ENCODE data around the gene ZNF581.
A peak's percentile ranks its signal among the peaks of the same experiment; 100 is the strongest.

The ZNF581 gene

DNA sequence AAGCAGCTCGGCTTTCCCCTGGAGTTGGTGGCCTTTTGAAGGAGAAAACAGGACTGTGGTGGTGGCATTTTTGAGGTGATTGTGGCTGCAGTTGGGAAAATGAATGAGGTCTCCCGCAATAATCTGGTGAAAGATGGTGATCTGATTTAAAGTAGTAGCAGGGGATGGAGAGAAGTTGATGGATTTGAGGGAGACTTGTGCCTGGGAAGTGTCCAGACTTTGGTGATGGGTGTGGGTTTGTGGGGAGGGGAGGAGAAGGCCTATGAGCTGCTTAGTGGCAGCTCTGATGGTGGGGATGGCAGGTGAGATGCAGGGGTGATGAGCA lies 27.6 kb downstream of the ZNF581 start:
- Histone ChIP-seq H3K27me3 (ENCODE audit: low read depth, low read length) (no peaks in the 10 kb centered on the region), H3K79me2 (ENCODE audit: low read length) (peaks cover 91% of the 10 kb centered on the region), H3K9me3 (ENCODE audit: insufficient read depth, low read length) (no peaks in the 10 kb centered on the region), H3K27ac (ENCODE audit: low read length) (no peak overlapping the region), H3K4me1 (ENCODE audit: low read length) (peaks cover 11% of the 10 kb centered on the region), H3K4me2 (ENCODE audit: low read length) (no peak overlapping the region), H2AFZ (ENCODE audit: low read depth, low read length) (no peak overlapping the region), H3K9ac (ENCODE audit: low read length) (no peak overlapping the region), H4K20me1 (ENCODE audit: insufficient read depth, low read length) (peaks cover 68% of the 10 kb centered on the region), H3K36me3 (replicated peaks; ENCODE audit: low read depth, low read length) (peaks cover 52% of the 10 kb centered on the region), H3K4me3 (ENCODE audit: low read length) (no peak overlapping the region)
- TF ChIP-seq, protein P1, sequence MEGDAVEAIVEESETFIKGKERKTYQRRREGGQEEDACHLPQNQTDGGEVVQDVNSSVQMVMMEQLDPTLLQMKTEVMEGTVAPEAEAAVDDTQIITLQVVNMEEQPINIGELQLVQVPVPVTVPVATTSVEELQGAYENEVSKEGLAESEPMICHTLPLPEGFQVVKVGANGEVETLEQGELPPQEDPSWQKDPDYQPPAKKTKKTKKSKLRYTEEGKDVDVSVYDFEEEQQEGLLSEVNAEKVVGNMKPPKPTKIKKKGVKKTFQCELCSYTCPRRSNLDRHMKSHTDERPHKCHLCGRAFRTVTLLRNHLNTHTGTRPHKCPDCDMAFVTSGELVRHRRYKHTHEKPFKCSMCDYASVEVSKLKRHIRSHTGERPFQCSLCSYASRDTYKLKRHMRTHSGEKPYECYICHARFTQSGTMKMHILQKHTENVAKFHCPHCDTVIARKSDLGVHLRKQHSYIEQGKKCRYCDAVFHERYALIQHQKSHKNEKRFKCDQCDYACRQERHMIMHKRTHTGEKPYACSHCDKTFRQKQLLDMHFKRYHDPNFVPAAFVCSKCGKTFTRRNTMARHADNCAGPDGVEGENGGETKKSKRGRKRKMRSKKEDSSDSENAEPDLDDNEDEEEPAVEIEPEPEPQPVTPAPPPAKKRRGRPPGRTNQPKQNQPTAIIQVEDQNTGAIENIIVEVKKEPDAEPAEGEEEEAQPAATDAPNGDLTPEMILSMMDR (IDR thresholded peaks at IDR 0.05; ENCODE audit: low read depth, low read length): no peak
- no peak for TF ChIP-seq EZH2phosphoT487 (IDR thresholded peaks at IDR 0.05; ENCODE audit: low read depth)

GRCh38 chr19:55672418-55672817 lies 29.0 kb downstream of the ZNF581 start:
- Histone ChIP-seq H2AFZ (ENCODE audit: low read depth, low read length) (no peak overlapping the region), H3K27me3 (ENCODE audit: low read depth, low read length) (no peaks in the 10 kb centered on the region), H3K4me2 (ENCODE audit: low read length) (no peak overlapping the region), H3K27ac (ENCODE audit: low read length) (no peak overlapping the region), H3K79me2 (ENCODE audit: low read length) (peaks cover 91% of the 10 kb centered on the region), H4K20me1 (ENCODE audit: insufficient read depth, low read length) (peaks cover 54% of the 10 kb centered on the region), H3K4me3 (ENCODE audit: low read length) (no peak overlapping the region), H3K4me1 (ENCODE audit: low read length) (peaks cover 24% of the 10 kb centered on the region), H3K9ac (ENCODE audit: low read length) (no peak overlapping the region), H3K36me3 (replicated peaks; ENCODE audit: low read depth, low read length) (peaks cover 37% of the 10 kb centered on the region), H3K9me3 (ENCODE audit: insufficient read depth, low read length) (no peaks in the 10 kb centered on the region)
- TF ChIP-seq, protein P1 (IDR thresholded peaks at IDR 0.05; ENCODE audit: low read depth, low read length): no peak
- TF ChIP-seq EZH2phosphoT487 (IDR thresholded peaks at IDR 0.05; ENCODE audit: low read depth): no peak

DNA sequence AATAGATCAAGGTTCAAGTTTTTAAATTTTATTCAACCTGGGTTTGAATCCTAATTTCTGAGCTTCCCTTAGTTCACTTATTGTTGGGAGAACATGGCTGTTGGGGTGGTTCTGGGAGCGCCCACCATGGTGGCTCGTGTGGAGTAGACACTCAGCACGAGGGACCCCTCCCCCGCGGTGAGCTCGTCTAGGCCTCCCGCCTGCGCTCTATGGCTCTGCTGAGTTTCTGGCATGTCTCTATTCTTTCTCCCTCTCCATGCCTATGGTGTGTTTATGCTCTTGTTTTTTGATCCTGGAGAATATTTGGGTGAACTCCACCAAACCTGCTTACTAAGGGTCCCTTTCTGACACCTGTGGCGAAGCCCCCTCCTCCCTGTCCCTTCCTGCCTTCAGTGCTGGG lies 30.0 kb downstream of the ZNF581 start:
- TF ChIP-seq, protein P1 (IDR thresholded peaks at IDR 0.05; ENCODE audit: low read depth, low read length): no peak
- H3K4me1 ChIP-seq (ENCODE audit: low read length): peaks cover 33% of the 10 kb centered on the region

DNA sequence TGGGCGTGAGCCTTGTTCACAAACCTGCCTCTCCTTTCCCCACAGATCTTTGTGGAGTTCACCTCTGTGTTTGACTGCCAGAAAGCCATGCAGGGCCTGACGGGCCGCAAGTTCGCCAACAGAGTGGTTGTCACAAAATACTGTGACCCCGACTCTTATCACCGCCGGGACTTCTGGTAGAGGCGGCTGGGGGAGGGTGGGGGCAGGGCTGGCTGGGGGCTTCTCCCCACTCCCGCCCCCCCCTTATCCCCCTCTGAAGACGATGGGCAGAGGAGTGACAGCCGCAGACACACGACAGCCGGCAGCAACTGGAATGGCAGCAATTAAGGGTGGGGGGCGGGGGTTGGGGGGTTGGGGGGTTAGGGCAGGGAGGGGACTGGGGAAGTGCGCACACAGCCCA lies 30.4 kb downstream of the ZNF581 start:
- peak overlapping the region; percentile 16; the same call in 1 of the 2 replicates for H3K27ac ChIP-seq (ENCODE audit: low read length)
- H3K79me2 ChIP-seq (ENCODE audit: low read length): peaks cover 91% of the 10 kb centered on the region
- H3K36me3 ChIP-seq (replicated peaks; ENCODE audit: low read depth, low read length): peaks cover 31% of the 10 kb centered on the region
- peak overlapping the region; percentile 69 for H3K4me2 ChIP-seq (ENCODE audit: low read length)
- no peak for TF ChIP-seq EZH2phosphoT487 (IDR thresholded peaks at IDR 0.05; ENCODE audit: low read depth)
- TF ChIP-seq, protein P1 (IDR thresholded peaks at IDR 0.05; ENCODE audit: low read depth, low read length): no peak
- no peaks in the 10 kb centered on the region for H3K9me3 ChIP-seq (ENCODE audit: insufficient read depth, low read length)
- no peak overlapping the region for H3K9ac ChIP-seq (ENCODE audit: low read length)
- H3K4me3 ChIP-seq (ENCODE audit: low read length): peak overlapping the region; percentile 99; the same call in 1 of the 2 replicates
- no peaks in the 10 kb centered on the region for H3K27me3 ChIP-seq (ENCODE audit: low read depth, low read length)
- H4K20me1 ChIP-seq (ENCODE audit: insufficient read depth, low read length): peaks cover 46% of the 10 kb centered on the region
- H2AFZ ChIP-seq (ENCODE audit: low read depth, low read length): no peak overlapping the region
- H3K4me1 ChIP-seq (ENCODE audit: low read length): peaks cover 38% of the 10 kb centered on the region

More for the DNA sequence above, 30.0 kb downstream of the ZNF581 start:
- Histone ChIP-seq H3K4me3 (ENCODE audit: low read length) (no peak overlapping the region), H3K27me3 (ENCODE audit: low read depth, low read length) (no peaks in the 10 kb centered on the region), H2AFZ (ENCODE audit: low read depth, low read length) (no peak overlapping the region), H3K4me2 (ENCODE audit: low read length) (peak overlapping the region; percentile 16; the same call in 1 of the 2 replicates), H3K36me3 (replicated peaks; ENCODE audit: low read depth, low read length) (peaks cover 31% of the 10 kb centered on the region), H4K20me1 (ENCODE audit: insufficient read depth, low read length) (peaks cover 46% of the 10 kb centered on the region), H3K9ac (ENCODE audit: low read length) (no peak overlapping the region), H3K79me2 (ENCODE audit: low read length) (peaks cover 91% of the 10 kb centered on the region), H3K9me3 (ENCODE audit: insufficient read depth, low read length) (no peaks in the 10 kb centered on the region), H3K27ac (ENCODE audit: low read length) (peak overlapping the region; percentile 16; the same call in 1 of the 2 replicates)

All from OCI-LY3 (cell line).